RPMI7951 (cell line): ENCODE measurements around the gene CBFB. TPM values are rescaled to one million over a fixed set of nuclear protein-coding genes. Genes with fewer than 3 reads are reported as not detected.
"Not testable (repeated sequence)": the region's sequence is repeated elsewhere in the genome, so short reads cannot be mapped to it uniquely, and the experiment has no call there.

Experiments
- DNase-seq: peaks from one replicate; pipeline ENCODE4 v3.0.0-alpha.2; 2012; ENCODE audit warnings: low read depth
- total RNA-seq: library from RNA; depleted of rRNA; stranded (reverse); fragments of >200 nt; shearing (Covaris generic); gene quantifications from 2 replicates; pipeline ENCODE4 v1.2.3, GENCODE V29; 2014

Gene CBFB
- total RNA-seq, 1 experiment from 2014 or later: 98.3 TPM

- not testable (repeated sequence) for DNase-seq
Observed at GRCh38 chr16:67041520-67041919, 12.6 kb downstream of the CBFB start.

GRCh38 chr16:67043420-67043819 is 14.5 kb downstream of the CBFB start:
- no peak for DNase-seq

- DNase-seq: no peak
Observed at GRCh38 chr16:67050796-67051195, 21.8 kb downstream of the CBFB start.

- no peak for DNase-seq
Observed at GRCh38 chr16:67052399-67052798, 23.4 kb downstream of the CBFB start.

GRCh38 chr16:67053767-67054334 is 24.9 kb downstream of the CBFB start:
- DNase-seq: no peak

GRCh38 chr16:67054901-67055300 is 26.0 kb downstream of the CBFB start:
- no peak for DNase-seq

GRCh38 chr16:67055712-67056487 is 27.0 kb downstream of the CBFB start:
- DNase-seq: peak; percentile 96

GRCh38 chr16:67063008-67063407 is 34.1 kb downstream of the CBFB start:
- no peak for DNase-seq

GRCh38 chr16:67068212-67068753 is 39.3 kb downstream of the CBFB start:
- DNase-seq: peak; percentile 9

- DNase-seq: no peak
Observed at GRCh38 chr16:67071476-67072048, 42.6 kb downstream of the CBFB start.

GRCh38 chr16:67075331-67075730 is 46.4 kb downstream of the CBFB start:
- no peak for DNase-seq

- DNase-seq: no peak
Observed at GRCh38 chr16:67077871-67078270, 48.9 kb downstream of the CBFB start.

- no peak for DNase-seq
Observed at GRCh38 chr16:67082100-67082499, 53.2 kb downstream of the CBFB start.

- peak; percentile 7 for DNase-seq
Observed at GRCh38 chr16:67082891-67083290, 53.9 kb downstream of the CBFB start.

- no peak for DNase-seq
Observed at GRCh38 chr16:67084345-67085028, 55.5 kb downstream of the CBFB start.

- no peak for DNase-seq
Observed at GRCh38 chr16:67086822-67087221, 57.9 kb downstream of the CBFB start.

- no peak for DNase-seq
Observed at GRCh38 chr16:67087291-67087690, 58.3 kb downstream of the CBFB start.

GRCh38 chr16:67087803-67088202 is 58.9 kb downstream of the CBFB start:
- no peak for DNase-seq

- no peak for DNase-seq
Observed at GRCh38 chr16:67088551-67088950, 59.6 kb downstream of the CBFB start.

GRCh38 chr16:67089101-67089500 is 60.2 kb downstream of the CBFB start:
- no peak for DNase-seq

GRCh38 chr16:67091906-67092566 is 63.1 kb downstream of the CBFB start:
- DNase-seq: peak; percentile 8
